HG03039 (cell line): Measurements from ENCODE around the gene COL4A2.

Experiments used
- ATAC-seq: cut with Tn5 transposase; IDR thresholded peaks from one replicate; pipeline ENCODE4 v1.9.1; 2021; ENCODE audit warnings: mild to moderate bottlenecking, moderate library complexity; ENCODE audit not compliant: unreplicated experiment

Gene COL4A2

GRCh38 chr13:110336681-110337080 lies 29.6 kb downstream of the COL4A2 start:
- no peak for ATAC-seq

DNA sequence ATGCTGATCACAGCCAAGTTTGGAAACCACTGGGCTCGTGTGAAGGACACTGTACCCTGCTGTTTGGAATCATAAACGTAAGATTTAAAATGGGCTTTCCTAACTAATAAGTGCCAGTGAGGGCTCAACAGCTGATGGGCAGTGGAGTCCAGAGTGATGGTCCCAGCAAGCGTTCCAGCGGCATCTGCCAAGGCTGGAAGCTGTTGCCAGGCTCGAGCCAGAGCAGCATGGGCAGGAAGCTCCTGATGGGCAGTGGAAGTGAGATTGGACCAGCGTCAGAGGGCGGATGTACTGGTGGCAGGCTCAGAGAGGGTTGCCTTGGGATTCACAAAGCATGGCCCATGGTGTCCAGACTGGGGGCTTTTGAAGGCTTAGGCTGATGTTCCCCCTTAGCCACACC lies 30.2 kb downstream of the COL4A2 start:
- ATAC-seq = no peak

- no peak for ATAC-seq
These were observed 31.5 kb downstream of the COL4A2 start for GRCh38 chr13:110338441-110339101.

GRCh38 chr13:110339263-110339662 lies 32.2 kb downstream of the COL4A2 start:
- no peak for ATAC-seq

- no peak for ATAC-seq
These were observed 33.0 kb downstream of the COL4A2 start for GRCh38 chr13:110339975-110340550.

DNA sequence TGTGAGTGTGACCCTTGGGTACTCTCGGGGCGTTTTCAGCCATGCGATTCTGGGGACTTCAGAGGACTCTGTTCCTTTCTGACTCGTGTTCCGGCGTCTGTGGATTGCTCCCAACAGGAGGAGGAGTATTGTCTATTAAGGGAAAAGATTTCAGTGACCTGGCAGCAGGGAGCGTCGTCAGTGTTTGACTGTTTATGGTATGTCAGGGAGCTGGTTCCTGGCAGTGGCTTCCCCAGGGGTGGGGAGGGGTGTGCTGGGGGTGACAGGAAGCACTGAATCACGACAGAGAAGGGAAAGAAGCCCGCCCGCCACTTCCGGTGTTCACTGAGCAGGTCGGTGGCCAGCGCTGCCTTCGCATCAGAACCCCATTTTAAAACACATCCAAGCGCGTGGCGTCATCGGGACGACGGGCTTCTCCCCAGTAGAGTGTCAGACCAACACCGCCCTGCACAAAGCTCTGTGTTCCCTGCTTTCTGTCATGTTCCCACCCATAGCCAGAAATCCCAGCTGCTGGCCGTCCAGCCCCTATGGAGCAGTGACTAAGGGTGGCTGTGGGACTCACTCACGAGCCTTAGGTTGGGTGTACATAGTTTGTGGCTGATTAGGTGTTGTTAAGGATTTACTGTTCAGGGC lies 33.8 kb downstream of the COL4A2 start:
- no peak for ATAC-seq

DNA sequence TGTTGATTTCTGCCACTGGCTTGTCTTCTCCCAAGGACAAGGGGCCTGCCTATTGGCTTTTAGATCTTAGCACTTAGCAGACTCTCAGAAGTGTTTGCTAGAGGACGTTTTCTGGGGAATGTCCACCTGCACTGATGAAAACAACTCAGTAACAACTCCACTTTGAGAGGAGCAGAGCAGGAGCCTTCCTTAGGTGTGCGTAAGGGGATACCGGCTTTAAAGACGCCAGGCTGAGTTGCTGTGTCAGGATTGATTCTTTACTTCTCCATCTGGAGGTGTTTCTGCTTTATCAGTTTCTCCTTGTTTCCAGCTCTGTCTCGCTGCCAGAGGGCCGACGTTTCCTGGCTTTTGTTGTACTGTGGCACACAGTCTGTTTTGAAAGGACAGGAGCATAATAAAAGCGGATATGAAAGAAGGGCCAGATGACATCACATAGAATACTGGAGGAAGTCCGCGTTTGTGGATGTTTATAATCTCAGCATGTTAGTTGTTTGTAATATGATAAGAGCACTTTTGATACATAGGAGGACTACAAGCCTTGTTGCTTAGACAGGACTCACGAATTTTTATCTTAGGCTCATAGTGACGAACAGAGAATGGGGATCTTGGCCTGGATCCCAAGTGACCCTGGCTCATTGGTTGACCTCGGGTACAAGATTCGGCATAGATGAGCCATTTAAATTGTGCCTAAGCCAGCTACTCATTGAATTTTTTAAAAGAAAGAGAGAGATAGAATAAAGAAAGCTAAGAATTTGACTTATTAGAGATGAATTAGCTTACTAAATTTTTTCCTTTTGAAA lies 34.6 kb downstream of the COL4A2 start:
- no peak for ATAC-seq

GRCh38 chr13:110342474-110342873 lies 35.4 kb downstream of the COL4A2 start:
- no peak for ATAC-seq

GRCh38 chr13:110343241-110343865 lies 36.3 kb downstream of the COL4A2 start:
- no peak for ATAC-seq

DNA sequence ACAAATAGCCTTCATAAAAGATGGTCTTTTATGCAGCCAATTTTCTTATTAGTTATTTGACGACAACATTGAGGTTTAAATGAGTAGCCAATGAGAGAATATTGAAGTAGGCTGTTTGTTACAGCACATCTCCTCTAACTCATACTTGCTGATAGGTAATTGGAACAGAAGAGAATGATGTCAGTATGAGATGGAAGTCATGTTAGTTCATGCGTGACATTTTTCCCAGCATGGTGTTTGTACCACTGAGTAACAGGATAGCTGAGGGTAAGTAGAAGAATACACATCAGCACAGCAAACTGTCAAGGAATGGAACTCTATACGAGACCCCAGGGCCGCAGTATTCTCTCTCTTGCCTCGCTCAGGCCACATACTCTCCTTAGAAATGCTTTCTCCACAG lies 37.2 kb downstream of the COL4A2 start:
- ATAC-seq = no peak

GRCh38 chr13:110345266-110345665 lies 38.2 kb downstream of the COL4A2 start:
- ATAC-seq = no peak

DNA sequence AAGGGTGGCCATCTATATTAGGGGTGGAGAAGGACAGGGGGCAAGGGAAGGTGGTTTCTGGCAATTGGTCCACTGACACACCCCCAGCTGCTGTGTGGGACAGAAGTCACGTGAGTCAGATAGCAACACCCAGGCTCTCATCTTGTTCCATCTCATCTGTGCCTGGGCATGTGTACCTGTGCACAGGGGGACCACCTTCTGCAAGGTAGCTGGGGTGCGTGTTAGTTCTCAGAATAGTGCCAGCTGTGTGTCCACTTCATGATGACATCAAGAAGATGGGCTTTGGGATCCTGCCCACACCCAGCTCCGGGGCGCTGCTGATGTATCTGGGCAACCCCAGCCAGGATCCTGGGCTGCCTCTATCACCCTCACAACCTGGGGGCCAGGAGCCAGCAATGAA lies 38.6 kb downstream of the COL4A2 start:
- ATAC-seq = no peak

DNA sequence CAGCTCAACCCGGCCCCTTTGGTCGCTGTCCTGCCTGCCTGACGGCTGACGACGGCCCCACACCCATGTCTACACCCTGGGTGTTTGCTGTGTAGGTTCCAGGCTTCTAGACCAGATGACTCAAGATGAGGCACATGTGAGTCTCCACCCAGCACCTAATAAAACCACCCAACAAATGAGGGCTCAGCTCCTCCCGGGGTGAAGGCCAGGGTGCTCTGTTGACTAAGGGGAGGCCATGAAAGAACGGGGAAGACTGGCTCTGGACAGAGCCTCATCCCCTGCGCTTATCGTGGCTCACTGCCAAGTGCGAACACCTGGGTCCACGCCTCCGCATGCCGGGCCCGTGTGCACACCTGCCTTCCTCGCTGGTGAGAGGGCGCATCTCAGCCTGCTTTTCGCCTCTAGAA lies 39.6 kb downstream of the COL4A2 start:
- ATAC-seq = no peak

DNA sequence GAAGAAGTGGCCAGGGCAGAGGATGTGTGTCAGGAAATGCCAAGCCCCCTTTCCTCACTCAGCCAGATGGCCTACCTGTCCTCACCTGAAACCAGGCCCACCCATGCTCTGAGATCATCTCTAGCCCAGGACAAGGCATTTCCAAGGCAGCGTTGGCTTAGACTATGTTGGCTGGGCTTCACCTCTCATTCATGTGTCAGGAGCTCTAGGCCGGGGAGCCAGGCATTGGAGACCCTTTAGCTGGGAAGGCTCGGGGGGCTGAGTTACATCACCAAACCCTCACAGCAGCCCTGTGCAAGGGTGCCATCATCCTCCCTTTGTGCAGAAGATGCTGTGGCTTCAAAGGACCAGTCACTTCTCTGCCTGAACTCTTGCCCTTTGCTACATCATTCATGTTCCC lies 40.0 kb downstream of the COL4A2 start:
- ATAC-seq = no peak

GRCh38 chr13:110347535-110348308 lies 40.6 kb downstream of the COL4A2 start:
- no peak for ATAC-seq

DNA sequence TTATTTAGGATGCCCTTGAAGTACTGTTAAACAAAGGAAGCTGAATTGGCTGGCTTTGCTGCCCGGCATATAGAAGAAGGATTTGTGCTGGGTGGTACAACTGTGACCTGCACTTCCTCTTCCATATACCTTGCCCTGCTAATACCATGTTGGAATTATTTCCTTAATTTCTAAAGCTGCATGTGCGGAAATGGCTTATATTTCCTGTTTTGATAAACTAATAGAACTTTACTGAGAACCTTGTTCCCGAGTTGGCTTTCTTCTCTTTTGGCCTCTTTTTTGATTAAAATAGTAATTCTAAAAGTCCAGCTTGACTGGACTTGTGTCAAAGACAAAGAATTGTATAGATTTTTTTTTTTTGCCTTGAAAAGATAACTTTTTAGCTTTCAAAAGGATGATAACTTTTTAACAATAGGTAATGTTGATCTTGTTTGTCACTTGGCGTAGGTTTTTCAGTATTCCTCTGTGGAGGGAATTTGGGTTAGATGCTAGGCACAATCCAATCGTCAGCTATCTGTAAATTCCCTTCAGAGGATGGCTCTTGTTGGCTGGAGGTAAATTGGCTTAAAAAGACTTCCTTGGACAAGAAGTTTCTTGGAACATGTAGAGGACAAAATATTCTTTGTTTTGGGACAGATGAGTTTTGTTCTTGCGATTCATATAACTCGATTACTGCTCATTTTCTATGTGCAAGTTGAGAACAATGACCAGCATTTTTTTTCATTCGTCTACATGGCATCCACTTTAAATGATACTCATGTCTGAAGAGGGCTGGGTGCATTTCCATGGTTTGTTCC lies 41.4 kb downstream of the COL4A2 start:
- ATAC-seq = no peak

- ATAC-seq = no peak
These were observed 42.2 kb downstream of the COL4A2 start for GRCh38 chr13:110349239-110349638.

DNA sequence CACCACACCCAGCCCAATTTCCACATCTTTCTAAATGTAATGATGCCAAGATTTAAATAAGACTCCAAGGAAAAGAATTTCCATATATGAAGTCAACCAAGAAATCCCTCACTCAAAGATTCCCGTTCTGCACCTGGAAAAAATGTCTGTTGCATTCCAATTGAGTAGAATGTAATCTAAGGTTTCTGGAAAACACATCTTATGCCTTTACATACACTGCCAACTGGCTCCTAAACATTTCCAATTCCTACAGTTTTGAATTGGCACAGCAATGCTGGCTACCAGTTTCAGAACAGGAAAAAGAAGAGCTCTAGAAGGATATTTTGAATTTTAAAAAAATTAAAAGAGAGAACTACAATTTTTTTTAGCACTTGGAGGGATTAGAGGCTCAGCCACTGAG lies 43.0 kb downstream of the COL4A2 start:
- ATAC-seq = no peak

DNA sequence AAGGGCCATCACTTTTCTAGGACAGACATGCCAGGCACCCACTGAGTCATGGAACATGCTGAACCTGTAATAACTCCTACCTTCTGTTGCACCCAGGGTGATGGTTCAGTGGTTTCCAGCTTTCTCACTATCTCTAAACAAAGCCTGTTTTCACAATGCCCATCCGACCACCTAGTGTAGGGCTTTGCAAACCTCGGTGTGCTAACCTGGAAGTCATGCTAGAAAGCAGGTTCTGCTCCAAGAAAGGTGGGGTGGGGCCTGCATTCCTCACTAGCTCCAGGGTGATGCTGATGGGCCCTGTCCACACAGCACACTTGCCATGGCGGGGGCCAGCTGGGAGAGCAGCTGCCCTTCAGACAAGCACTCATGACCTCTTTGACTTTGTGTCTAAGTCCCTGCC lies 43.4 kb downstream of the COL4A2 start:
- ATAC-seq = no peak
